Activated CD8-positive, alpha-beta T cell treated with anti-CD3 and anti-CD28 coated beads, Interleukin-2, amount 10 ng/mL, durations not matched to agents 7 days and 5 days (primary cell): ENCODE results near the gene EXD3. TPM values are rescaled to one million over a fixed set of nuclear protein-coding genes. Genes with fewer than 3 reads are reported as not detected.

ENCODE experiments used
- ATAC-seq: fragments of 150-1000 bp; cut with Tn5 transposase; one replicate; pipeline ENCODE4 v1.10.0; 2021; ENCODE audit warnings: moderate library complexity
- CTCF ChIA-PET: fragments of 350-600 bp; sonication (Branson Sonifier 250); formaldehyde crosslinking; loops from one replicate; lab custom pipeline; 2021; ENCODE audit warnings: antibody characterized with exemption; lab: Charles Lee
- POLR2A ChIA-PET: fragments of 350-600 bp; sonication (Branson Sonifier 250); formaldehyde crosslinking; loops from one replicate; lab custom pipeline; 2021; ENCODE audit warnings: antibody characterized with exemption; lab: Charles Lee
- DNase-seq: peaks from one replicate; pipeline ENCODE4 v3.0.0-alpha.2; 2020
- H3K27ac Mint-ChIP-seq: one replicate; pipeline ENCODE4 v1.8.0; 2021; ENCODE audit warnings: mild to moderate bottlenecking, mixed read lengths
- H3K27me3 Mint-ChIP-seq: one replicate; pipeline ENCODE4 v1.8.0; 2021; ENCODE audit warnings: low read depth, mixed read lengths
- H3K36me3 Mint-ChIP-seq: one replicate; pipeline ENCODE4 v1.8.0; 2021; ENCODE audit warnings: low read depth, mixed read lengths
- H3K4me1 Mint-ChIP-seq: one replicate; pipeline ENCODE4 v1.8.0; 2021; ENCODE audit warnings: low read depth, mixed read lengths
- H3K4me3 Mint-ChIP-seq: one replicate; pipeline ENCODE4 v1.8.0; 2021; ENCODE audit warnings: mild to moderate bottlenecking, mixed read lengths
- H3K9me3 Mint-ChIP-seq: one replicate; pipeline ENCODE4 v1.8.0; 2022; ENCODE audit warnings: mixed read lengths; ENCODE audit not compliant: insufficient read depth
- total RNA-seq, 2 experiments: library from RNA; stranded (reverse); gene quantifications; one replicate each; pipeline ENCODE4 v1.2.3, GENCODE V29; 2021

The EXD3 gene
- total RNA-seq, 2 experiments from 2014 or later, result 10.0 to 10.9 TPM

DNA sequence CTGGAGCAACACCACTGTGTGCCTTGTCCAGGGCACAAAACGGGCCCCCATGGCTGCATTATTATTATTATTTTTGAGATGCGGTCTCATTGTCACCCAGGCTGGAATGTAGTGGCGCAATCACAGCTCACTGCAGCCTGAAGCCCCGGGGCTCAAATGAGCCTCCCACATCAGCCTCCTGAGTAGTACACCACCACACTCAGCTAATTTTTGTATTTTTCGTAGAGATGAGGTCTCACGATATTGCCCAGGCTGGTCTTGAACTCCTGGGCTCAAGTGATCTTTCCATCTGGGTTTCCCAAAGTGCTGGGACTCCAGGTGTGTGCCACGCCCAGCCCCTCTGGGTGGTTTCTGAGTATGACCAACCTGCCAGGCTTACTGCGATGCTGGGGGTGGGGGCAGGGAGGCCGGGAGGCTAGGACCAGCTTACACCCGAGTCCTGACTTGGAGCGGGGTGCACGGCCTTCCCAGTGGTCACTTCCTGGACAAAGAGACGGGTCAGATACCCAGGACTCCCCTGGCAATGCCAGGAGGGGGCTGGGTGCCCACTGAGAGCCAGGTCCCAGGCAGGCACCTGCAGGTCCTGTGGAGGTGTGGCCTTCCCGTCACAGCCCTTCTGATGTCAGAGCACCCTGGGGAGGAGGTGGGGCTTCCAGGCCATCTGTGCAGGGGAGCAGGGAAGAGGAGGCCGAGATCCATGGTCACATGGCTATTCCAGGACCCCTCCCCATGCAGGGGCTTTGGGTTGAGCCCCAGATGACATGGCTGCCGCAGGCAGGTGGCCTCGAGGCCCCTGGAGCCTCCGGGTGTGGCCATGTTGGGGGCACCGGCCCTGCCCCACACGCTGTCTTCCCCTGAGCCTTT lies 112.5 kb downstream of the EXD3 start:
- ATAC-seq (no peak), DNase-seq (peak; percentile 21)
- Mint-ChIP-seq H3K27me3 (no peaks in the 10 kb centered on the region), H3K9me3 (no peaks in the 10 kb centered on the region), H3K36me3 (no peaks in the 10 kb centered on the region), H3K4me1 (peaks cover 16% of the 10 kb centered on the region), H3K4me3 (no peak overlapping the region), H3K27ac (no peak overlapping the region)
- POLR2A ChIA-PET, result no interaction called here
- CTCF ChIA-PET, result no interaction called here

DNA sequence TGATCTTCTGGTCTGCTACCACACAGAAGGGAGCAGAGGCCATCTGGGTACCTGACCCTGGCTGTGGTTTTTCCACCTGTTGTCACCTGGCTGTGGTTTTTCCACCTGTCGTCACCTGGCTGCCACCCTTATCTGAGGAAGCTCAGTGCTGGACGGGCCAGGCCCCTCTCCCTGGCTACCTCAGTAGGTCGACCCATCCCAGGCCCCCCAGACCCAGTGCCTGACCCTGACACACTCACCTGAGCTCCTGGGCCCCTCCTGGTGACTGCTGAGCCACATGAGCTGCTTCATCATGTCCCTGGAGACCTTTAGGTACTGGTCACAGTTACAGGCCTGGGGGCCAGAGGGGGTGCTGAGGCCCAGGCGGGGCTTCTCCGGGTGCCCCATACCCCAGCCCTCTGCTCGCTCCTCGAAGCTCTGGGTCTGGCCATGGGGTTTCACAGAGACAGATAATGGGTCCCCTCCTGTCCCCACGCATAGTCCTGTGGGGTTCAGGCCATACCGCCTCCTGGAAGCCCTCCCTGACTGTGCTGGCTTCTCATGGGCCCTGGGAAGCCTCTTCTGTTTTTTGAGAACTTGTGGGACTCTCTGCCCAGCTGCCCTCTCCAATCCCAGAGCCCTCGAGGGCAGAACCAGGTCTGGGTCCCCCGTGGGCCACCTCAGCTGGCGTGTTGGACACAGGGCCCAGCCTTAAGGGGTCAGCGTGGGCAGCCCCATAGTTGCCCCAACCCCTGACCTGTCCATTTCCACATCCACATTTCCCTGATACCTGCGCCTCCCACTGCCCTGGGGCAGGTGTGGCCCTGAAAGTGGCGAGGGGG lies 113.4 kb downstream of the EXD3 start:
- no peaks in the 10 kb centered on the region for H3K36me3 Mint-ChIP-seq
- H3K9me3 Mint-ChIP-seq, result no peaks in the 10 kb centered on the region
- ATAC-seq (no peak), DNase-seq (no peak)
- peaks cover 22% of the 10 kb centered on the region for H3K4me1 Mint-ChIP-seq
- no peaks in the 10 kb centered on the region for H3K27me3 Mint-ChIP-seq
- H3K27ac Mint-ChIP-seq, result no peak overlapping the region
- ChIA-PET CTCF (no interaction called here), POLR2A (no interaction called here)
- H3K4me3 Mint-ChIP-seq, result no peak overlapping the region

DNA sequence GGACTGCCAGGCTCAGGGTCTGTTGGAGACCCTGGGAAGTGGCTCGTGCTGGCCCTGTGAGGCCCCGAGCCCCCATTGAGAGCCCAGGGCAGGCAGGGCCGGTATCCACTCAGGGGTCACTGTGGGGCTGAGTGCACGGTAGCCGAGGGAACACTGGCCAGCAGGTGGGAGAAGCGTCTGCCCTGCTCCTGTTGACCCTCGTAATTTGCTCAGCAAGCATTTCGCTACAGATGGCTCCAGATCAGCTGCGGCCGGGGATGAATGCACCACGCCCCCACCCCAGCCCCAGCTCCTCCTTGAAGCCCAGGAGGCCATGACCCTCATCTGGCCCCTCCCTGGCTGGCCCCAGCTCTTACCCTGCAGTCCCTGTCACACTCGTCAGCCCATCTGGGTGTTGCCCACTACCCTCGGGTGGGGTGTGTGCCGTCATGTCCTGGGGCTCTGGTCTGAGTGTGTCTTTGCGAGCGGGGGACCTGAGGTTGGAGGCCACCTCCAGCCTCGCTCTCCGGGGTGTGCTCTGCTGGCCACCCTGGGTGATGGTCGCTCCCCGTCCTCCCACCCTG lies 114.8 kb downstream of the EXD3 start:
- ChIA-PET POLR2A (interaction anchor here (1.0 kb wide), 1 partner anchor 8 kb away, joined by 3 read pairs; no protein-coding TSS in a partner anchor), CTCF (interaction anchor here (1.5 kb wide), 1 partner anchor 12 kb away, joined by 3 read pairs; no protein-coding TSS in a partner anchor)
- Mint-ChIP-seq H3K27me3 (no peaks in the 10 kb centered on the region), H3K9me3 (no peaks in the 10 kb centered on the region), H3K4me1 (peaks cover 22% of the 10 kb centered on the region), H3K36me3 (no peaks in the 10 kb centered on the region), H3K4me3 (no peak overlapping the region), H3K27ac (peak overlapping the region; percentile 15)
- DNase-seq (no peak), ATAC-seq (no peak)

DNA sequence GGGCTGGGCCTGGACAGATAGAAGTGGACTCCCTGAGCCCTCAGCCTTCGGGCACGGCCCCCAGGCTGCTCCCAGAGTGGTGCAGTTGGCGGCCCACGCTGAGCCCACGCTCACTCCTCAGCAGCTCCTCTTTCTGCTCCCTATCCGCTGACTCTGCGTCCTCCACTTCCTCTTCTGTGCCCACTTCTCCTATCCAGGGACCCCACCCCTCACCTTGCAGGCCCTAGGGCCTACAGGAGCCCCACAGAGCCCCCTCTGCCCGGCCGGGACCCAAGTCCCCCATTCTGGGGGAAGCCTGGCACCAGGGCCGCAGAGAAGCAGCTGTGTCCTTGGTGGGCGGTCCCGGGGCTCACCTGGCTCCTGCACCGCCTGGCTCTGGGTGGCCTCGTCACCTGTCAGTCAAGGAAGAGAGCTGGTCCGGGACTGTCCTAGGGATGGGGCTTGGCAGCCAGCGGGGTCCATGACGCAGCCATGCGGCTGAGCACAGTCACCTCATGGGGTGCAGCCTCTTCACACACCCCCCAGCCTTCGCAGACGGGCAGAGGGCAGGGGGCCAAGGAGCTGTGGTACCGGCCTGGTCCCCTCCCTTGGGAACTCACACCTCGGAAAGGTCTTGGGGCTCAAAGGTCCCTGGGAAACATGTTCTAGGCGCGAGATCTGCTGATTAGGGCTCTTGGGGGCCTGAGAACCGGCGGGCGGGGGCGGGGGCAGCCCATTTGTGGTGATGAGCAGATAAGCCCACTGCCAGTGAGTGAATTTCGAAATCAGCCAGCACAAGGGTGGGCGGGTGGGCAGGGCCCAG lies 115.5 kb downstream of the EXD3 start:
- H3K27me3 Mint-ChIP-seq, result no peaks in the 10 kb centered on the region
- ChIA-PET CTCF (interaction anchor here (1.5 kb wide), 1 partner anchor 13 kb away, joined by 3 read pairs; no protein-coding TSS in a partner anchor), POLR2A (interaction anchor here (1.0 kb wide), 1 partner anchor 9 kb away, joined by 3 read pairs; no protein-coding TSS in a partner anchor)
- ATAC-seq, result no peak
- no peaks in the 10 kb centered on the region for H3K36me3 Mint-ChIP-seq
- no peaks in the 10 kb centered on the region for H3K9me3 Mint-ChIP-seq
- DNase-seq, result no peak
- H3K4me3 Mint-ChIP-seq, result no peak overlapping the region
- peaks cover 22% of the 10 kb centered on the region for H3K4me1 Mint-ChIP-seq
- no peak overlapping the region for H3K27ac Mint-ChIP-seq

DNA sequence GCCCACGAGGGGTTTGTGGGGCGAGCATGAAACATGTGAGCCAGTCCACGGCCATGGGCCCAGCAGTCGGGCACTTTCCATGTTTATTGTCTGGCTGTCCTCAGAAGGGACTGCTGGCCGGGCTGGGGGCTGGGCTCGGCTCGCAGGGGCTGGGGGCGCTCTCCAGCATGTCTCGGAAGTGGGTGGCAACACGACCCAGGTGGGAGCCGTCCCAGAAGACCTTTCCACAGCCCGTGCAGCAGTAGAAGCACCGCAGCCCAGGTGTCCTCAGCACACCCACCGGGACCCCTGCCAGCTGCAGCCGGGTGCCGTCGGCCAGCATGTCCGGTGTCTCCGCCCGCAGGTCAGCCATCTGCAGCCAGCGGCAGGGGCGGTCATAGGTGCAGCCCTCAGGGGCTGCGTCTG lies 116.1 kb downstream of the EXD3 start:
- Mint-ChIP-seq H3K36me3 (no peaks in the 10 kb centered on the region), H3K9me3 (no peaks in the 10 kb centered on the region), H3K4me1 (peaks cover 22% of the 10 kb centered on the region), H3K27ac (no peak overlapping the region), H3K27me3 (no peaks in the 10 kb centered on the region), H3K4me3 (no peak overlapping the region)
- DNase-seq, result no peak
- POLR2A ChIA-PET, result no interaction called here
- ATAC-seq, result no peak
- CTCF ChIA-PET, result interaction anchor here (1.5 kb wide), 2 partner anchors 14 to 20 kb away, joined by 3 read pairs; no protein-coding TSS in a partner anchor

DNA sequence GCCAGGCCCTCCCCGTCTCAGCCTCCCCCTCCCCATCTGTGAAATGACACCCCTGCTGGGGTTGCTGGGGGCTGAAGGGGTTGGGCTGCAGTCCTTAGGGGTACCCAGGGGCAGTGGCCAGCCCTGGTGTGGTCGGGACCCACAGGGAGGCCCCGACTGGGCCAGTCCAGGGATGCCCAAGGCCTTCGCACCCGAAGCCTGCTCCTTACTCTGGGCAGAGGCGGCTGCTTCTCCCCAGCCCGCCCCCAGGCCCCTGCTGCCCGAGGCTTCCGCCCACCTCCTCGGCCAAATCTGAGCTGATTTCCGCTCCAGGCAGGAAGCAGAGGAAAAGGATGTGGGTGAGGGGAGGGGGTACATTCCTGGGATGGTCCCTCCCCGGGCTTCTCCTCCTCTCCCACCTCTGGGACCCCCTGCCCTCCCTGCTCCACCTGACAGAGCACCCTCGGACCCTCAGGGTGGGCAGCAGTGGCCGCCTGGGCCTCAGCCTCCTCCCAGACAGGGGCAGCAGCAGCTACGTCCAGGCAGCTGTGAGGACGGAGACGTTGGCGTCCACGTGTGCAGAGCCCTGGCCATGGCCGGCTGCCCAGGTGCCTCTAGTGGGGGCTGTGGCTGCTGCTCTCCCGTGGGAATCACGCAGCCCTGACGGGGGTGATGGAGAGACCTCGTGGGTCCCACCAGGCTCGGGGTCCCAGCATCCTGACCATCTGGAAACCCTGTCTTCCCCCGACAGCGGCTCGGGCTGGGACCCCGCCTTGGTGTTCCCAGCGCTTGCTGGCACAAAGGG lies 116.7 kb downstream of the EXD3 start:
- H3K27me3 Mint-ChIP-seq, result peaks cover 3% of the 10 kb centered on the region
- peak; percentile 37 for DNase-seq
- ChIA-PET POLR2A (no interaction called here), CTCF (interaction anchor here (1.5 kb wide), 1 partner anchor 19 kb away, joined by 3 read pairs; no protein-coding TSS in a partner anchor)
- no peak for ATAC-seq
- H3K27ac Mint-ChIP-seq, result peak overlapping the region; percentile 81
- H3K9me3 Mint-ChIP-seq, result no peaks in the 10 kb centered on the region
- H3K36me3 Mint-ChIP-seq, result no peaks in the 10 kb centered on the region
- no peak overlapping the region for H3K4me3 Mint-ChIP-seq
- peaks cover 25% of the 10 kb centered on the region for H3K4me1 Mint-ChIP-seq

DNA sequence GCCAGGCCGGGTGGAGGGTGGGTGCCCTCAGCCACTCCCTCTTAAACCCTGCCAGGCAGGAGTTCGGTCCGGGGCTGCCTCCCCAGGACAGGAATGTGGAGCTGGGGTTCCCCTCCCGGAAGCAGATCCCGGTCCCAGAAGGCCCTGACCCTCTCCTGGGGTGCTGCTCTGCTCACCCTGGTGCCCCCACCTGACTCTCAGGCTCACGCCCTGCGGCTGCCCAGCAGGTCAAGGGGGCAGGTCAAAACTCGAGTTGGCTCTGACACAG lies 117.2 kb downstream of the EXD3 start:
- ChIA-PET POLR2A (no interaction called here), CTCF (interaction anchor here (1.5 kb wide), 1 partner anchor 19 kb away, joined by 3 read pairs; no protein-coding TSS in a partner anchor)
- H3K4me3 Mint-ChIP-seq, result no peak overlapping the region
- no peaks in the 10 kb centered on the region for H3K9me3 Mint-ChIP-seq
- peaks cover 4% of the 10 kb centered on the region for H3K27me3 Mint-ChIP-seq
- H3K4me1 Mint-ChIP-seq, result peaks cover 26% of the 10 kb centered on the region
- ATAC-seq, result no peak
- peak overlapping the region; percentile 81 for H3K27ac Mint-ChIP-seq
- H3K36me3 Mint-ChIP-seq, result no peaks in the 10 kb centered on the region
- no peak for DNase-seq

DNA sequence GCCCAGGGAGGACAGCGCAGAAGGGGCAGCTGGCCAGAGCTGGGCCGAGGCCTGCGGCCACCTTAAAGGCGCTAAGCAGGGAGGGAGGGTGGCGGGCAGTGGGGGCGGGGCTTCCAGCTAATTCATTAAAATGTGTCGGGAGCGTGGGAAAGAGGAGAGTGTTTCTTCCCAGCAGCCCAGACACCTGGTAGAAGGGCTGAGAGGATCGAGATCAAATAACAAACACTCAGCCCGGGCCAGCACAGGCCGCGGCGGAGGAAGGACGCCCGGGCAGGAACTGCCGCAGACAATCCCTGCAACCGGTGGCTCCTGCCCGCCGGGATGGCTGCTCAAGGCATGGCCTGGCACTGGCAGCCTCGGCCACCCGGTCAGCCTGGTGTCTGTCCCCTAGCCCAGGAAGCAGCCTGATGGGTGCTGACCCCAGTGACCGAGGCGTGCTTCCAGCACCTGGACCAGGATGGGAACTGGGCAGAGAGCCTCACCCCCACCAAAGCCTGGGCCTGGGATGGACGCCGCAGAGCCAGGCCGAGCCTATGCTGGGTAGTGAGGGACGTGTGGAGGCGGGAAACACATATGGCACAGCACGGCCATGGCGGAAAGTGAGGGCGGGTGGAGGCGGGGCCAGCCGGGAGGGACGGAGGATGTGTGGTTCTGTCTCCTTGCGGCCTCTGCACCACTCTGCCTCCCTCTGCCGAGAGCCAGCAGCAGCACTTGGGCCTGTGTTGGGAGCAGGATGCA lies 117.7 kb downstream of the EXD3 start:
- Mint-ChIP-seq H3K27me3 (peaks cover 6% of the 10 kb centered on the region), H3K9me3 (no peaks in the 10 kb centered on the region), H3K36me3 (no peaks in the 10 kb centered on the region), H3K4me3 (no peak overlapping the region), H3K27ac (peak overlapping the region; percentile 81), H3K4me1 (peaks cover 28% of the 10 kb centered on the region)
- ATAC-seq (peak; percentile 59), DNase-seq (peak; percentile 85)
- POLR2A ChIA-PET, result no interaction called here
- CTCF ChIA-PET, result interaction anchor here (1.5 kb wide), 1 partner anchor 18 kb away, joined by 3 read pairs; no protein-coding TSS in a partner anchor

DNA sequence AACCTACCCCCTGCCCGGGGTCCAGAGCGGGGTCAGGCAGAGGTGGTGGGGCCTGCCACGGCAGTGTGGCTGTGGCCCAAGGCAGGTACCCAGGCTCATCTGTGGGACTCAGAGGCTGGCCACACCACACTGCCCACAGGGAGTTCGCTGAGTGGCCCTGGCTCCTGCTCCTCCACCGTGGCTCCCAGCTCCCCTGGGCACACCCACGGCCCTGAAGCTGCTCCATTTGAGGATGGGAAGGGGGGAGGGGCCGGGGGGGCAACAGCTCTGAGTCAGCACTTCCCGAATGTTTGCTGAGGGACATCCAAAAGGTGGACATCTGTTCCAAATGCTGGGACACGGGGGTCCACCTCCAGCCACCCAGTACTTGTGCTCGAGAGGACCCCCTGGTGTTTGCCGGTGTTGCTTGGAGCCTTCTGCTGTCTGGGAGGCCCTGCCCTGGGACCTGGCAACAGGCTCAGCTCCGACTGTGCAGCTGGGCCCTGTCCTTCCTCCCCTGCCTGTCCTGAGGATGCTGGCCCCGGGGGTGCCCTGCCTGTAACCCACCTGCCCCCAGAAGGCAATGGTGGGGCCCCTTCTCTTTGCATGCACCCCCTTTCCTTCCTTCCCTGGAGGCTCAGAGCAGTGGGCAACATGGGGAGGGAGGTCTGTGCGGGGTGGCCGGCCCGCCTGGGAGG lies 118.4 kb downstream of the EXD3 start:
- Mint-ChIP-seq H3K27ac (no peak overlapping the region), H3K27me3 (peaks cover 11% of the 10 kb centered on the region), H3K36me3 (no peaks in the 10 kb centered on the region), H3K9me3 (no peaks in the 10 kb centered on the region), H3K4me3 (no peak overlapping the region), H3K4me1 (peaks cover 31% of the 10 kb centered on the region)
- POLR2A ChIA-PET, result interaction anchor here (0.6 kb wide), 1 partner anchor 170 kb away, joined by 4 read pairs; no protein-coding TSS in a partner anchor
- DNase-seq, result no peak
- CTCF ChIA-PET, result no interaction called here
- no peak for ATAC-seq
